ENCODE data around the gene XPNPEP3. TPM values are rescaled to one million over a fixed set of nuclear protein-coding genes. Genes with fewer than 3 reads are reported as not detected.
A peak's percentile ranks its signal among the peaks of the same experiment; 100 is the strongest.

The XPNPEP3 gene
- total RNA-seq, 1 donor from 2014 or later = 15.0 TPM

DNA sequence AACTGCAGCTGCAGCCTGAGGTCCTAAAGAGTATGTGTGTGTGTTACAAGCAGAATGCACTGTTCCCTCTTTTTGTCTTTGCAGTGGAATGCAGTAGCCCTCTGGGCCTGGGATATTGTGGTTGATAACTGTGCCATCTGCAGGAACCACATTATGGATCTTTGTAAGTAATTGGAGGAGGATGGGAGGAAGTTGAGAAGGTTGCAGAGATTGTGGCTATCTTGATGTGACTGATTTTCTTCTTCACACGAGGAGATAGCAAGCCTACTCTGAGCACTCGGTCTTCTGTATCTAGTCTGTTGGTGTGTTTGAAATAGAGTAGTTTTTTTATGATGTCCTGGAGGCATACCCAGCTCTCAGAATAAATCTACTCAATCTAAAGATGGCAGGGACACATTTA, 96.5 kb downstream of the XPNPEP3 start:
- H3K27me3 ChIP-seq = no peaks in the 10 kb centered on the region
- no peak overlapping the region for H3K4me3 ChIP-seq
- no peak for ATAC-seq
- peaks cover 19% of the 10 kb centered on the region for H3K4me1 ChIP-seq
- no peaks in the 10 kb centered on the region for H3K9me3 ChIP-seq
- no peak for DNase-seq
- peaks cover 39% of the 10 kb centered on the region for H3K36me3 ChIP-seq
- no peak overlapping the region for H3K27ac ChIP-seq
- intact Hi-C loops (cut with DNase I) = loop anchor here (5.0 kb wide), 1 partner anchor 139 kb away; the partner anchor contains the start of gene EP300
- TF ChIP-seq, protein P1, sequence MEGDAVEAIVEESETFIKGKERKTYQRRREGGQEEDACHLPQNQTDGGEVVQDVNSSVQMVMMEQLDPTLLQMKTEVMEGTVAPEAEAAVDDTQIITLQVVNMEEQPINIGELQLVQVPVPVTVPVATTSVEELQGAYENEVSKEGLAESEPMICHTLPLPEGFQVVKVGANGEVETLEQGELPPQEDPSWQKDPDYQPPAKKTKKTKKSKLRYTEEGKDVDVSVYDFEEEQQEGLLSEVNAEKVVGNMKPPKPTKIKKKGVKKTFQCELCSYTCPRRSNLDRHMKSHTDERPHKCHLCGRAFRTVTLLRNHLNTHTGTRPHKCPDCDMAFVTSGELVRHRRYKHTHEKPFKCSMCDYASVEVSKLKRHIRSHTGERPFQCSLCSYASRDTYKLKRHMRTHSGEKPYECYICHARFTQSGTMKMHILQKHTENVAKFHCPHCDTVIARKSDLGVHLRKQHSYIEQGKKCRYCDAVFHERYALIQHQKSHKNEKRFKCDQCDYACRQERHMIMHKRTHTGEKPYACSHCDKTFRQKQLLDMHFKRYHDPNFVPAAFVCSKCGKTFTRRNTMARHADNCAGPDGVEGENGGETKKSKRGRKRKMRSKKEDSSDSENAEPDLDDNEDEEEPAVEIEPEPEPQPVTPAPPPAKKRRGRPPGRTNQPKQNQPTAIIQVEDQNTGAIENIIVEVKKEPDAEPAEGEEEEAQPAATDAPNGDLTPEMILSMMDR (IDR thresholded peaks at IDR 0.05) = no peak

DNA sequence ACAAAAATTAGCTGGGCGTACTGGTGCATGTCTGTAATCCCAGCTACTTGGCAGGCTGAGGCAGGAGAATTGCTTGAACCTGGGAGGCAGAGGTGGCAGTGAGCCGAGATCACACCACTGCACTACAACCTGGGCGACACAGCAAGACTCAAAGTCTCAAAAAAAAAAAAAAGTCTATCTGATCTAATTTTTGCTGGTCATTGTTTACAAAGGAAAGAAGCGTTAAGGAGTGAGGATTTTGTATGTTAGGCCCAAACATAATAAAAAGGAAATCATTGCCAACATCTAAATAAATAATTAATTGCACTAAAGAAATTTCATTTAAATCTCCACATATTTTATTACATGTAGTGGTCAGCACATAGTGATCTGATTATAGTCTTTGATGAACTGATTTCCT, 97.2 kb downstream of the XPNPEP3 start:
- DNase-seq = no peak
- Histone ChIP-seq H3K27ac (no peak overlapping the region), H3K9me3 (no peaks in the 10 kb centered on the region), H3K36me3 (peaks cover 39% of the 10 kb centered on the region), H3K4me1 (peaks cover 19% of the 10 kb centered on the region), H3K27me3 (no peaks in the 10 kb centered on the region), H3K4me3 (no peak overlapping the region)
- intact Hi-C loops (cut with DNase I) = loop anchor here (5.0 kb wide), 1 partner anchor 138 kb away; the partner anchor contains the start of gene EP300
- ATAC-seq = no peak
- TF ChIP-seq, protein P1 (IDR thresholded peaks at IDR 0.05) = no peak

GRCh38 chr22:40955571-40955970, 98.6 kb downstream of the XPNPEP3 start:
- Histone ChIP-seq H3K4me1 (peaks cover 19% of the 10 kb centered on the region), H3K27ac (no peak overlapping the region), H3K4me3 (no peak overlapping the region), H3K27me3 (no peaks in the 10 kb centered on the region), H3K36me3 (peaks cover 39% of the 10 kb centered on the region), H3K9me3 (no peaks in the 10 kb centered on the region)
- intact Hi-C loops (cut with DNase I) = no loop called here
- no peak for ATAC-seq
- TF ChIP-seq, protein P1 (IDR thresholded peaks at IDR 0.05) = no peak
- no peak for DNase-seq

DNA sequence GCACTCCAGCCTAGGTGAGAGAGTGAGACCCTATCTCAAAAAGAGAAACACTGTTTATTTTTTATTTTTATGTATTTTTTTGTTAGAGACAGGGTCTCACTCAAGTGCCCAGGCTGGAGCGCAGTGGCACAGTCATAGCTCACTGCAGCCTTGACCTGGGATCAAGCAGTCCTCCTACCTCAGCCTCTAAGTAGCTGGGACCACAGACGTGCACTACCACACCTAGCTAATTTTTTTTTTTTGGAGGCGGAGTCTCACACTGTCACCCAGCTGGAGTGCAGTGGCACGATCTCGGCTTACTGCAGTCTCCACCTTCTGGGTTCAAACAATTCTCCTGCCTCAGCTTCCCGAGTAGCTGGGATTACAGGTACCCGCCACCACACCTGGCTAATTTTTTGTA, 100.7 kb downstream of the XPNPEP3 start:
- no peaks in the 10 kb centered on the region for H3K9me3 ChIP-seq
- intact Hi-C loops (cut with DNase I) = no loop called here
- H3K4me1 ChIP-seq = peaks cover 13% of the 10 kb centered on the region
- no peak overlapping the region for H3K4me3 ChIP-seq
- DNase-seq (no peak), ATAC-seq (no peak)
- H3K27me3 ChIP-seq = no peaks in the 10 kb centered on the region
- H3K36me3 ChIP-seq = peaks cover 54% of the 10 kb centered on the region
- no peak overlapping the region for H3K27ac ChIP-seq
- TF ChIP-seq, protein P1 (IDR thresholded peaks at IDR 0.05) = no peak

- peaks cover 59% of the 10 kb centered on the region for H3K36me3 ChIP-seq
- no peak for DNase-seq
- no peaks in the 10 kb centered on the region for H3K9me3 ChIP-seq
- no peak overlapping the region for H3K4me3 ChIP-seq
- H3K27ac ChIP-seq = no peak overlapping the region
- intact Hi-C loops (cut with DNase I) = no loop called here
- peaks cover 6% of the 10 kb centered on the region for H3K4me1 ChIP-seq
- no peaks in the 10 kb centered on the region for H3K27me3 ChIP-seq
- TF ChIP-seq, protein P1 (IDR thresholded peaks at IDR 0.05) = no peak
- no peak for ATAC-seq
Observed at GRCh38 chr22:40958299-40958698, 101.4 kb downstream of the XPNPEP3 start.

DNA sequence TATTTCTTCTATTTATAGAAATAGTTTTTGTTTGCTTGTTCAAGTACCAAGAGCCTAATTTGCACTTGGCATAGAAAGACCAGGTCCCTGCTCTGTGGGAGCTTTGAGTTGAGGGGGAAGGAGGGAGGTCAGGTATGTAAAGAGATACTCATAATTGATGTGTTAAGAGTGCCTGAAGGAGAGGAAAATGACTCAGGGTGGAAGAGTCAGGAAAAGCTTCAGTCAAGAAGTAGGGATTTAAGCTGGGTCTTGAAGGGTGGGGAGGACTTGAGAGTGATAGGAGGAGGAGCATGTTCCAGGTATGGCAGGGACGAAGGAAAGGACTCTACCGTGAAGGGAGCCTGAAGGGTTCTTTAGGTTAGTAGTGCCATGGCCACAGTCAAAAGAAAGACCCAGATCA, 103.2 kb downstream of the XPNPEP3 start:
- no peaks in the 10 kb centered on the region for H3K4me1 ChIP-seq
- H3K9me3 ChIP-seq = no peaks in the 10 kb centered on the region
- DNase-seq (no peak), ATAC-seq (peak; percentile 89)
- H3K27me3 ChIP-seq = no peaks in the 10 kb centered on the region
- TF ChIP-seq, protein P1 (IDR thresholded peaks at IDR 0.05) = no peak
- intact Hi-C loops (cut with DNase I) = no loop called here
- peaks cover 64% of the 10 kb centered on the region for H3K36me3 ChIP-seq
- no peak overlapping the region for H3K27ac ChIP-seq
- H3K4me3 ChIP-seq = no peak overlapping the region
